Forelimb muscle (tissue), 1 donor: ENCODE data around the gene ZBTB7C. TPM values are rescaled to one million over a fixed set of nuclear protein-coding genes. Genes with fewer than 3 reads are reported as not detected.

Experiments used
- DNase-seq: peaks from one replicate; pipeline ENCODE4 v3.0.0-alpha.2; 2013; ENCODE audit warnings: low read depth
- polyA plus RNA-seq: library from polyadenylated mRNA; unstranded; fragments of 120-200 nt; gene quantifications from one replicate; pipeline ENCODE4 v1.2.1, GENCODE V29; 2013; ENCODE audit not compliant: insufficient read length

ZBTB7C gene
- polyA plus RNA-seq, 1 donor = 4.0 TPM

- DNase-seq = no peak
Measured at GRCh38 chr18:48061781-48062570, 347.2 kb downstream of the ZBTB7C start.

- no peak for DNase-seq
Measured at GRCh38 chr18:48060970-48061369, 348.2 kb downstream of the ZBTB7C start.

GRCh38 chr18:48060346-48060745 lies 348.8 kb downstream of the ZBTB7C start:
- no peak for DNase-seq

DNA sequence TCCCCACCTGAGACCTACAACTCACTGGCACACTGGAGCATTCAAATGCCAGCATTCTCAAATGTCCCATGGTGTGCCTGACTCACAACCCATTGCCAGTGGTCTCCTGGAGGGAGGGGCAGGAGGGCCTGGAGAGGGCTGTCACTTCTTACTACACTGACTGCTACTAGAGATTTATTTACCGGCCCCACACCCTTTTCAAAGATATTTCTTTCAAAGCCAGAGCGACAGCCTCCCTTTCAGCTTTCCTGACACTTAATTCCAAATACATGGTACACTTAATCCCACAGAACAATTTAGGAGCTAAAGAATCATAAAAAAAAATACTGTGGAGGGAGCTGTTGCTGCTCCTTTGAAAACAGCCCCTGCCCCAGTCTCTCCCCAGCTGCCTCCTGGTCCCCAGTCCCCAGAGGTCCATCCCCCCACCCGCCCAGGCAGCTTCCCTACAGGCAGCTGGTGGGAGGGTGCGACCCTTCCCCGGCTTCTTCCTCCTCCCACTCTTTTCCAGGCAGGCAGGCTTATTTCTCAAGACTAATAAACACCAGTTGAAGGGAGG lies 349.6 kb downstream of the ZBTB7C start:
- DNase-seq = no peak

- DNase-seq = no peak
Measured at GRCh38 chr18:48058486-48058885, 350.7 kb downstream of the ZBTB7C start.

- no peak for DNase-seq
Measured at GRCh38 chr18:48057018-48057417, 352.2 kb downstream of the ZBTB7C start.

- no peak for DNase-seq
Measured at GRCh38 chr18:48055351-48055750, 353.8 kb downstream of the ZBTB7C start.

- DNase-seq = no peak
Measured at GRCh38 chr18:48053881-48054816, 355.0 kb downstream of the ZBTB7C start.

GRCh38 chr18:48052842-48053241 lies 356.3 kb downstream of the ZBTB7C start:
- no peak for DNase-seq

DNA sequence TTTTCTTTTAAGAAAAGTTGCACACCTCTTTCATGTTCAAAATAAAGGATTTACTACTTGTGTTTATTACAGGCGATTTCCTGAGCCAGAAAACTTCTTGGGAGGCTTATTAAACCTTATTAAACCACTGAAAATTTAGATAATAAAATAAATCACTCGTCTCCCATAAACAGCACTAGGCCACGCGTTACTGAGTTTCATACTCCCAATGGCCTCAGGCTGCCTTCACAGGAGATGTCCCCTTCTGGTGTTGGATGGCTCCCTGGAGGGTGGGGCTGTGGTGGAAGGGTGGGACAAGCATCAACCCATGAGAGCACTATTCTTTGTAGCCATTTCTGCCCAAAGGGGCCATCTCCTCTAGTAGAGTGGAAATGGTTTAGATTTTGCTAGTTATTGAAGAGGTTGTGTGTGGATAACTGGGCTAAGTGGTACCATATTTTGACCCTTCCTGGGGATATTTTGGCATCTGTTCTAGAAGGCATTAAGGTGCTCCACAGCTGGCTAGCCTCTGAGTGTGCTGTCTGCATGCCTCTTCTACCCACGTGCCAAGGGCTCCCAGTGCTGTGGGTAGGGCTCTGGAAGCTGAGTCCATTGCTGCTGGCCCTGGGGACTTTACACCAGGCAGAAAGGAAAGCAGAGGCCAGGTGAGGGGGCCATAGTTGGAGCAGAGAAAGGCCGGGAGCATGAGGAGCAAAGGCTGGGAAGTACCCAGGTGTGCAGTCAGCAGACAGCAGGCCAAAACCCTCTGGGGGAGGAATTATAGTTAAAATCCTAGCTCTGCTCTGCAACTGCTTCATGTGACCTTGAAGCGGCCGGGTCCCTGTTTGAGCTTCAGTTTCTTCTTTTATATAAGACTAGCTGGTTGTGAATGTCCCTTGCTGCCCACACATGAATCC lies 357.0 kb downstream of the ZBTB7C start:
- DNase-seq = no peak

- no peak for DNase-seq
Measured at GRCh38 chr18:48050176-48050575, 359.0 kb downstream of the ZBTB7C start.

- no peak for DNase-seq
Measured at GRCh38 chr18:48049757-48050156, 359.4 kb downstream of the ZBTB7C start.

DNA sequence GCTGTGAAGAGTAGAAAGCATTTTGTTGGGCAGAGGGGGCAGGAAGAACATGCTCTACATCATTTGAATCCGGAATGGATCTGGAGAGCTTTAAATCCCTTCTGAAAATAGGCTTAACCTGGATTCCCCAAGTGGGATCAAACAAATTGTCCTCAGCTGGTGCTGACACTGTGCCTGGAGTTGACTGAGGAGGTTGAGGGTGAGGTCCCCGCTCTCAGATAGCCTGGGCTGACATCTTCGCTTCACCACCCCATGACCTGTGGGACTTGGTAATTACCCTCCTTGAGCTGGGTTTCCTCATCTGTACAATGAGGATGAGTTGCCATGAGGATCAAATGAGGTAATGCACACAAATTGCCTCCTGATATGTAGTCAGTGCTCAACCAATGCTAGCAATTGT lies 360.9 kb downstream of the ZBTB7C start:
- DNase-seq = no peak

- DNase-seq = no peak
Measured at GRCh38 chr18:48046843-48047242, 362.3 kb downstream of the ZBTB7C start.

- DNase-seq = no peak
Measured at GRCh38 chr18:48045744-48046143, 363.4 kb downstream of the ZBTB7C start.

DNA sequence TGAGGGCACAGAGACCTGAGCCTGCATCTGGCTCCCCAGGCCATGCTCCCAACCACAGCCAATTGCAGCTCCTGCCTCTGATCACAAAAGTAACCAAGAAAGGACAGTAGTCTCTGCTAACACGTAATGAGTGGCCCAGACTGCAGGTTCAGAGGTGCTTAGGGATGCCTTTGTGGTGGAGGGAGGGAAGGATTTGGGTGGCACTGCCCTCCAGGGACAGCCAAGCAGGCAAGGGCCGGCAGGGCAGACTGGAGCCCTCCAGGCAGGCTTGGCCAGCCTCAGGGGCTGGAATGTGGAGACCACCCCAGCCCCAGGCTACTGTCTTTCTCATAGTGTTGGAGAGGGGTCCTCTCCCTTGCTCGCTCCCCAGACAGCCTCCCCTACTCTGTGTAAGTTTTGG lies 364.2 kb downstream of the ZBTB7C start:
- DNase-seq = no peak

DNA sequence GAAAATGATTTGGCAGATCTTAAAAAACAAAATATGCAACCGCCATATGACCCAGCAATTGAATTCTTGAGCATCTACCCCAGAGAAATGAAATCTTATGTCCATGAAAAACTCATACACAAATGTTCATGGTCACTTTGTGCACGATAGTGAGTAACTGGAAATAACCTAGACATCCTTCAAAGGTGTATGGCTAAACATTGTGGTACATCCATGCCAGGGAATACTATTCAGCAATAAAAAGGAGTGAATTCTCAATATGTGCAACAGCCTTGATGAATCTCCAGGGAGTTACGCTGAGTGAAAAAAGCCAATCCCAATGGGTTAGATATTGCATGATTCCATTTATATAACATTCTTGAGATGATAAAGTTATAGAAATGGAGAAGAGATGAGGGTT lies 366.0 kb downstream of the ZBTB7C start:
- DNase-seq = no peak

GRCh38 chr18:48042431-48042830 lies 366.8 kb downstream of the ZBTB7C start:
- DNase-seq = no peak

DNA sequence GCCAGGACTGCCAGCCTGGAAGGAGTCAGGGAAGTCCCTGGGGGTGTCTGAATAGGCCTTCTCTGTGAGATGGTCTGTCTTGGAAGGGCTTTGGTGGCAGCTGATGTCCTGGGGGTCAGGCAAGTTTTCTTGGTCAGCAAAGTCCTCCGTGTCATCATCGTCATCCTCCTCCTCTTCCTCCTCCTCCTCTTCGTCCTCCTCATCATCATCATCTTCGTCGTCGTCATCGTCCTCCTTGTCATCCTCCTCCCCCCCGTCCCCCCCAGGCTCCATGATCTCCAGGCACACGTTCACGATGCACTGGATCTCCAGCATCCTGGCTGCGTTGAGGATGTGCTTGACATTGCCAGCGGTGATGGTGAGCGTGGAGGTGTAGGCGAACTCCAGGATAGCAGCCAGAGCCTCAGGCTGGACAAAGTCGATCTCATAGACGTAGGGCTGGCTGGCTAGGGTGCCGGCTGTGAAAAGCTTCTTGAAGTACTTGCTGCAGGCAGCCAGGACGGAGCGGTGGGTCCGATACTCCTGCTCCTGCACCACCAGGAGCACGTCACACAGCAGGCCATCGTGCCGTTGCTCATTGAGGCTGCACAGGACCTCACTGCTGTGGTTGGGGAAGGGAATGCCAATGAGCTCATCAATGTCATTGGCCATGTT lies 368.6 kb downstream of the ZBTB7C start:
- no peak for DNase-seq

- no peak for DNase-seq
Measured at GRCh38 chr18:48039769-48040215, 369.4 kb downstream of the ZBTB7C start.

GRCh38 chr18:48038636-48039035 lies 370.5 kb downstream of the ZBTB7C start:
- no peak for DNase-seq
